ENCODE measurements around the gene CALR.

CALR gene

GRCh38 chr19:12946731-12947496 is 8.5 kb downstream of the CALR start:
- TF ChIP-seq POU6F1 (CRISPR knock-in tag; IDR thresholded peaks at IDR 0.05; ENCODE audit: borderline replicate concordance, low read depth): no peak
- TF ChIP-seq ISL1 (CRISPR knock-in tag; IDR thresholded peaks at IDR 0.05): no peak
- no peak for TF ChIP-seq ZNF70 (CRISPR knock-in tag; IDR thresholded peaks at IDR 0.05)
- TF ChIP-seq ZNF8 (CRISPR knock-in tag; IDR thresholded peaks at IDR 0.05): no peak
- TF ChIP-seq, protein P1, sequence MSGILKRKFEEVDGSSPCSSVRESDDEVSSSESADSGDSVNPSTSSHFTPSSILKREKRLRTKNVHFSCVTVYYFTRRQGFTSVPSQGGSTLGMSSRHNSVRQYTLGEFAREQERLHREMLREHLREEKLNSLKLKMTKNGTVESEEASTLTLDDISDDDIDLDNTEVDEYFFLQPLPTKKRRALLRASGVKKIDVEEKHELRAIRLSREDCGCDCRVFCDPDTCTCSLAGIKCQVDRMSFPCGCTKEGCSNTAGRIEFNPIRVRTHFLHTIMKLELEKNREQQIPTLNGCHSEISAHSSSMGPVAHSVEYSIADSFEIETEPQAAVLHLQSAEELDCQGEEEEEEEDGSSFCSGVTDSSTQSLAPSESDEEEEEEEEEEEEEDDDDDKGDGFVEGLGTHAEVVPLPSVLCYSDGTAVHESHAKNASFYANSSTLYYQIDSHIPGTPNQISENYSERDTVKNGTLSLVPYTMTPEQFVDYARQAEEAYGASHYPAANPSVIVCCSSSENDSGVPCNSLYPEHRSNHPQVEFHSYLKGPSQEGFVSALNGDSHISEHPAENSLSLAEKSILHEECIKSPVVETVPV (CRISPR knock-in tag; IDR thresholded peaks at IDR 0.05): no peak
- TF ChIP-seq ESRRG (CRISPR knock-in tag; IDR thresholded peaks at IDR 0.05): no peak
- no peak for TF ChIP-seq RARB (CRISPR knock-in tag; IDR thresholded peaks at IDR 0.05)
- TF ChIP-seq TCF4 (CRISPR knock-in tag; IDR thresholded peaks at IDR 0.05; ENCODE audit: borderline replicate concordance): no peak
- TF ChIP-seq CSDC2 (CRISPR knock-in tag; IDR thresholded peaks at IDR 0.05): no peak
- TF ChIP-seq BACH2 (CRISPR knock-in tag; IDR thresholded peaks at IDR 0.05; ENCODE audit: borderline replicate concordance): no peak
- TF ChIP-seq ZFP30 (CRISPR knock-in tag; IDR thresholded peaks at IDR 0.05): no peak
- TF ChIP-seq SNAI2 (CRISPR knock-in tag; IDR thresholded peaks at IDR 0.05): no peak
- no peak for TF ChIP-seq ARNTL (CRISPR knock-in tag; IDR thresholded peaks at IDR 0.05; ENCODE audit: borderline replicate concordance, low read depth)
- TF ChIP-seq, protein P2, sequence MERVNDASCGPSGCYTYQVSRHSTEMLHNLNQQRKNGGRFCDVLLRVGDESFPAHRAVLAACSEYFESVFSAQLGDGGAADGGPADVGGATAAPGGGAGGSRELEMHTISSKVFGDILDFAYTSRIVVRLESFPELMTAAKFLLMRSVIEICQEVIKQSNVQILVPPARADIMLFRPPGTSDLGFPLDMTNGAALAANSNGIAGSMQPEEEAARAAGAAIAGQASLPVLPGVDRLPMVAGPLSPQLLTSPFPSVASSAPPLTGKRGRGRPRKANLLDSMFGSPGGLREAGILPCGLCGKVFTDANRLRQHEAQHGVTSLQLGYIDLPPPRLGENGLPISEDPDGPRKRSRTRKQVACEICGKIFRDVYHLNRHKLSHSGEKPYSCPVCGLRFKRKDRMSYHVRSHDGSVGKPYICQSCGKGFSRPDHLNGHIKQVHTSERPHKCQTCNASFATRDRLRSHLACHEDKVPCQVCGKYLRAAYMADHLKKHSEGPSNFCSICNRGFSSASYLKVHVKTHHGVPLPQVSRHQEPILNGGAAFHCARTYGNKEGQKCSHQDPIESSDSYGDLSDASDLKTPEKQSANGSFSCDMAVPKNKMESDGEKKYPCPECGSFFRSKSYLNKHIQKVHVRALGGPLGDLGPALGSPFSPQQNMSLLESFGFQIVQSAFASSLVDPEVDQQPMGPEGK (CRISPR knock-in tag; IDR thresholded peaks at IDR 0.05; ENCODE audit: borderline replicate concordance): no peak
- no peak for TF ChIP-seq CREB5 (CRISPR knock-in tag; IDR thresholded peaks at IDR 0.05; ENCODE audit: low read depth)
- TF ChIP-seq TOX (CRISPR knock-in tag; IDR thresholded peaks at IDR 0.05; ENCODE audit: borderline replicate concordance): no peak
- TF ChIP-seq ZC3H10 (CRISPR knock-in tag; IDR thresholded peaks at IDR 0.05): no peak
- TF ChIP-seq, protein P3, sequence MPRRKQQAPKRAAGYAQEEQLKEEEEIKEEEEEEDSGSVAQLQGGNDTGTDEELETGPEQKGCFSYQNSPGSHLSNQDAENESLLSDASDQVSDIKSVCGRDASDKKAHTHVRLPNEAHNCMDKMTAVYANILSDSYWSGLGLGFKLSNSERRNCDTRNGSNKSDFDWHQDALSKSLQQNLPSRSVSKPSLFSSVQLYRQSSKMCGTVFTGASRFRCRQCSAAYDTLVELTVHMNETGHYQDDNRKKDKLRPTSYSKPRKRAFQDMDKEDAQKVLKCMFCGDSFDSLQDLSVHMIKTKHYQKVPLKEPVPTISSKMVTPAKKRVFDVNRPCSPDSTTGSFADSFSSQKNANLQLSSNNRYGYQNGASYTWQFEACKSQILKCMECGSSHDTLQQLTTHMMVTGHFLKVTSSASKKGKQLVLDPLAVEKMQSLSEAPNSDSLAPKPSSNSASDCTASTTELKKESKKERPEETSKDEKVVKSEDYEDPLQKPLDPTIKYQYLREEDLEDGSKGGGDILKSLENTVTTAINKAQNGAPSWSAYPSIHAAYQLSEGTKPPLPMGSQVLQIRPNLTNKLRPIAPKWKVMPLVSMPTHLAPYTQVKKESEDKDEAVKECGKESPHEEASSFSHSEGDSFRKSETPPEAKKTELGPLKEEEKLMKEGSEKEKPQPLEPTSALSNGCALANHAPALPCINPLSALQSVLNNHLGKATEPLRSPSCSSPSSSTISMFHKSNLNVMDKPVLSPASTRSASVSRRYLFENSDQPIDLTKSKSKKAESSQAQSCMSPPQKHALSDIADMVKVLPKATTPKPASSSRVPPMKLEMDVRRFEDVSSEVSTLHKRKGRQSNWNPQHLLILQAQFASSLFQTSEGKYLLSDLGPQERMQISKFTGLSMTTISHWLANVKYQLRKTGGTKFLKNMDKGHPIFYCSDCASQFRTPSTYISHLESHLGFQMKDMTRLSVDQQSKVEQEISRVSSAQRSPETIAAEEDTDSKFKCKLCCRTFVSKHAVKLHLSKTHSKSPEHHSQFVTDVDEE (CRISPR knock-in tag; IDR thresholded peaks at IDR 0.05): no peak
- ATAC-seq: no peak

DNA sequence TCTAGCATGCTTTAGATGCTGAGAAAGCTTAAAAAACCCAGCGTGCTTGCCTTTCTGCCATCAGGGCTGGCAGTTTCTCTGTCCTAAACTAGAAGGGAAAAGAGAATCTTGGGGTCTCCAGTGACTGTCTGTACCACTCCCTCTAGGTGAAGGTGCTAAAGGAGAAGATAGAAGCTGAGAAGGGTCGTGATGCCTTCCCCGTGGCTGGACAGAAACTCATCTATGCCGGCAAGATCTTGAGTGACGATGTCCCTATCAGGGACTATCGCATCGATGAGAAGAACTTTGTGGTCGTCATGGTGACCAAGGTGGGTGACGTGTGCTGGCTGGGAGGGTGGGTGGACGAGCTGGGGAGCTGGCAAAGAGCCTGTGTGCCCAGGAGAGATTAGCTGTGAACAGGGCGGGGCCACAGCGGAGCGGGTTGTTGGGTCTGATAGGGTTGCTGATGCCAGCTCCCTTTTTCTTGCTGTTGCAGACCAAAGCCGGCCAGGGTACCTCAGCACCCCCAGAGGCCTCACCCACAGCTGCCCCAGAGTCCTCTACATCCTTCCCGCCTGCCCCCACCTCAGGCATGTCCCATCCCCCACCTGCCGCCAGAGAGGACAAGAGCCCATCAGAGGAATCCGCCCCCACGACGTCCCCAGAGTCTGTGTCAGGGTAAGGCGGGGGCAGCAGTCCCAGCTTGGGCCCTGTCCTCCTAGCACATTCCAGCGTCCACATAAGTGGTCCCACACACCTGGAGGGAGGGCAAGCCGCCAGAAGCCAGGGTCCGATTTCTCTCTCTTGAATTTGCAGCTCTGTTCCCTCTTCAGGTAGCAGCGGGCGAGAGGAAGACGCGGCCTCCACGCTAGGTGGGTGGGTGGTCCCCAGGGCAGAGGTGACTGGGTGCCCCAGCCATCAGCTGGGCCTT is 9.5 kb downstream of the CALR start:
- no peak for ATAC-seq
- TF ChIP-seq BACH2 (CRISPR knock-in tag; IDR thresholded peaks at IDR 0.05; ENCODE audit: borderline replicate concordance) (no peak), ZNF565 (CRISPR knock-in tag; conservative IDR thresholded peaks at IDR 0.05; ENCODE audit: low read depth) (no peak), ZNF8 (CRISPR knock-in tag; IDR thresholded peaks at IDR 0.05) (no peak), OSR1 (CRISPR knock-in tag; IDR thresholded peaks at IDR 0.05) (no peak), ESRRG (CRISPR knock-in tag; IDR thresholded peaks at IDR 0.05) (no peak), PPARA (CRISPR knock-in tag; IDR thresholded peaks at IDR 0.05; ENCODE audit: borderline replicate concordance) (no peak), ZC3H10 (CRISPR knock-in tag; IDR thresholded peaks at IDR 0.05) (no peak), RARB (CRISPR knock-in tag; IDR thresholded peaks at IDR 0.05) (no peak), ZFP3 (CRISPR knock-in tag; IDR thresholded peaks at IDR 0.05) (no peak), CSDC2 (CRISPR knock-in tag; IDR thresholded peaks at IDR 0.05) (no peak), ZFP30 (CRISPR knock-in tag; IDR thresholded peaks at IDR 0.05) (no peak), GLIS3 (CRISPR knock-in tag; IDR thresholded peaks at IDR 0.05) (no peak)
- TF ChIP-seq, protein P1 (CRISPR knock-in tag; IDR thresholded peaks at IDR 0.05): no peak
- TF ChIP-seq, protein P2 (CRISPR knock-in tag; IDR thresholded peaks at IDR 0.05; ENCODE audit: borderline replicate concordance): no peak
